K562 (cell line): ENCODE data around the gene SMIM13. TPM values are rescaled to one million over a fixed set of nuclear protein-coding genes. Genes with fewer than 3 reads are reported as not detected.
A peak's percentile ranks its signal among the peaks of the same experiment; 100 is the strongest.

Experiments
- ATAC-seq: fragments of 200-7000 bp; cut with Tn5 transposase; 3 replicates; pipeline ENCODE4 v1.9.1; 2020; ENCODE audit warnings: moderate library complexity
- BruUV-seq: library from RNA; stranded (reverse); fragments of 400-500 nt; replicated peaks from 2 replicates; lab custom pipeline; 2021; lab: Mats Ljungman, UMichigan
- CTCF ChIA-PET: fragments of 300-600 bp; formaldehyde crosslinking; extraction: SDS; loops from one replicate; lab custom pipeline; 2021; ENCODE audit warnings: low intra/inter-chr PET ratio; lab: Yijun Ruan, JAX
- POLR2A ChIA-PET: fragments of 300-600, 350-650 bp; sonication (Branson Sonifier 250); formaldehyde crosslinking; extraction: SDS; loops from one replicate; lab custom pipeline; 2021; ENCODE audit warnings: antibody characterized with exemption, inconsistent platforms; lab: Yijun Ruan, JAX
- DNase-seq, 4 experiments: peaks; one replicate each; pipeline versions ENCODE4 v3.0.0 to v3.0.0-alpha.2; 2011 to 2018; ENCODE audit warnings: low spot score in 3 of 4, mixed read lengths in 3 of 4; ENCODE audit errors: extremely low read depth in 1 of 4
- FAIRE-seq: peaks from 2 replicates; lab custom pipeline; 2011; peaks lifted over from hg19 to GRCh38; lab: Jason Lieb, UNC
- H2AFZ ChIP-seq: 2 replicates; pipeline ENCODE4 v1.6.0; 2011; ENCODE audit warnings: low read depth, low read length, control low read depth, inconsistent platforms
- H3K27ac ChIP-seq: fragments of 200-600 bp; 3 replicates; pipeline ENCODE4 v1.8.0; 2011; ENCODE audit warnings: low read depth, mild to moderate bottlenecking, control low read depth, inconsistent platforms, low read length, moderate library complexity, mixed read lengths; ENCODE audit errors: extremely low read depth
- H3K27me3 ChIP-seq, 2 experiments: fragments of 300-600 bp in 1 of 2; 2 replicates in 1 of 2; 3 replicates in 1 of 2; pipeline versions ENCODE4 v1.6.0 to v1.8.0; 2011; ENCODE audit warnings: inconsistent platforms in 2 of 2, low read length in 2 of 2, mild to moderate bottlenecking in 1 of 2, mixed read lengths in 1 of 2, moderate library complexity in 1 of 2; ENCODE audit not compliant: control insufficient read depth in 2 of 2, insufficient read depth in 2 of 2
- H3K36me3 ChIP-seq: fragments of 300-600 bp; 3 replicates; pipeline ENCODE4 v1.8.0; 2011; ENCODE audit warnings: mild to moderate bottlenecking, low read length, inconsistent platforms; ENCODE audit not compliant: control insufficient read depth, insufficient read depth
- H3K4me1 ChIP-seq, 2 experiments: fragments of 200-600 bp in 1 of 2; replicated peaks in 1 of 2; 2 replicates in 1 of 2; 3 replicates in 1 of 2; pipeline versions ENCODE4 v1.5.1 to v1.8.0; 2011; ENCODE audit warnings: inconsistent platforms in 2 of 2, low read length in 2 of 2, mild to moderate bottlenecking in 1 of 2, mixed read lengths in 1 of 2, moderate library complexity in 1 of 2; ENCODE audit not compliant: control insufficient read depth in 2 of 2, insufficient read depth in 2 of 2
- H3K4me2 ChIP-seq: 2 replicates; pipeline ENCODE4 v1.6.1; 2011; ENCODE audit warnings: low read length, control low read depth, inconsistent platforms, mixed read lengths; ENCODE audit not compliant: insufficient read depth
- H3K4me3 ChIP-seq: fragments of 200-600 bp; sonication (generic), shearing (Covaris generic); 2 replicates; pipeline ENCODE4 v1.5.1; 2016; ENCODE audit warnings: control low read depth, inconsistent platforms
- H3K79me2 ChIP-seq: fragments of 200-600 bp; 3 replicates; pipeline ENCODE4 v1.8.0; 2011; ENCODE audit warnings: low read length, inconsistent platforms; ENCODE audit not compliant: control insufficient read depth, insufficient read depth
- H3K9ac ChIP-seq, 2 experiments: 2 replicates each; pipeline versions ENCODE4 v1.6.0 to v1.6.1; 2011; ENCODE audit warnings: low read depth in 2 of 2, low read length in 2 of 2, control low read depth in 1 of 2, inconsistent platforms in 1 of 2, mild to moderate bottlenecking in 1 of 2, mixed read lengths in 1 of 2; ENCODE audit not compliant: insufficient read depth in 1 of 2
- H3K9me1 ChIP-seq: one replicate; pipeline ENCODE4 v1.6.0; 2011; ENCODE audit warnings: inconsistent platforms, mild to moderate bottlenecking, low read length, moderate library complexity; ENCODE audit not compliant: control insufficient read depth, insufficient read depth
- H3K9me3 ChIP-seq: replicated peaks from 2 replicates; pipeline ENCODE4 v1.5.1; 2011; ENCODE audit warnings: low read depth, low read length, inconsistent platforms; ENCODE audit not compliant: control insufficient read depth, insufficient read depth
- H4K20me1 ChIP-seq: replicated peaks from 2 replicates; pipeline ENCODE4 v1.6.1; 2011; ENCODE audit warnings: low read length, inconsistent platforms, mixed read lengths; ENCODE audit not compliant: control insufficient read depth, insufficient read depth
- KAT8 ChIP-seq: fragments of 450-650 bp; IDR thresholded peaks from 2 replicates; pipeline ENCODE4 v1.6.1; 2016; ENCODE audit warnings: low read depth, mild to moderate bottlenecking
- RB1 ChIP-seq: fragments of 450-650 bp; IDR thresholded peaks from 2 replicates; pipeline ENCODE4 v1.6.1; 2017; ENCODE audit warnings: low read depth, mild to moderate bottlenecking
- SMC3 ChIP-seq: conservative IDR thresholded peaks from 2 replicates; pipeline ENCODE4 v1.6.1; 2011; ENCODE audit warnings: low read depth, low read length, improper control_type of control experiment; ENCODE audit not compliant: insufficient read depth
- SPI1 ChIP-seq: IDR thresholded peaks from 2 replicates; pipeline ENCODE4 v1.6.1; 2011; ENCODE audit warnings: low read depth, low read length, control low read depth, borderline replicate concordance
- STAG1 ChIP-seq: sonication (generic); formaldehyde crosslinking; IDR thresholded peaks from 2 replicates; pipeline ENCODE4 v1.5.0; 2020; ENCODE audit warnings: missing genetic modification reagents, borderline replicate concordance
- ZFP36 ChIP-seq: fragments of 150-350 bp; IDR thresholded peaks from 2 replicates; pipeline ENCODE4 v1.6.1; 2018; ENCODE audit warnings: low read length, low read depth; ENCODE audit not compliant: partially characterized antibody
- WGBS: fragments of 100-300 bp; shearing (Covaris generic); methylation state at CpG from one replicate; pipeline ENCODE4 v1.1.6; 2016; ENCODE audit warnings: low coverage, mixed read lengths; ENCODE audit not compliant: insufficient coverage; ENCODE audit errors: missing lambda C conversion rate; 5-methylcytosine and 5-hydroxymethylcytosine counted together
- in situ Hi-C: fragments of 300-500 bp; cut with MboI; formaldehyde crosslinking; loops from 4 replicates; pipeline ENCODE4 v1.15.0; 2018; ENCODE audit warnings: inconsistent platforms, mixed read lengths
- intact Hi-C: fragments of 100-400 bp; cut with micrococcal nuclease; formaldehyde crosslinking; loops from 2 replicates; pipeline ENCODE4 v1.14.2; 2022
- polyA plus RNA-seq, 8 experiments: library from polyadenylated mRNA; depleted of rRNA in 4 of 8; stranded (reverse) in 5 of 8; unstranded in 3 of 8; fragments of >200 nt; fragmentation: Nextera tagmentation in 2 of 8; fragmentation: Illumina TruSeq in 1 of 8; extraction: Ambion mirVana in 2 of 8; extraction: Trizol in 1 of 8; gene quantifications; 2 replicates each; pipeline versions ENCODE4 v1.2.1 to v1.2.3, GENCODE V29; 2011 to 2014; ENCODE audit warnings: inconsistent platforms in 1 of 8, missing spikeins in 1 of 8
- total RNA-seq, 7 experiments: library from RNA; depleted of rRNA in 6 of 7; stranded (reverse); fragments of >200 nt in 6 of 7; fragmentation: Illumina TruSeq in 2 of 7; extraction: Trizol in 2 of 7; gene quantifications; 2 replicates each; pipeline versions ENCODE4 v1.2.1 to v1.2.3, GENCODE V29; 2011 to 2021; ENCODE audit warnings: low replicate concordance in 1 of 7
- TF ChIP-seq, protein P1 (sequence below): sonication (generic); formaldehyde crosslinking; IDR thresholded peaks from 2 replicates; pipeline ENCODE4 v1.4.0; 2020; ENCODE audit warnings: mild to moderate bottlenecking, missing genetic modification reagents

SMIM13 gene
- total and polyA plus RNA-seq, 9 of the 15 experiments (the other 6 are each of a cell fraction or from before 2014, with no cell fraction given), result 5.5 to 24.8 (median 11.7) TPM

DNA sequence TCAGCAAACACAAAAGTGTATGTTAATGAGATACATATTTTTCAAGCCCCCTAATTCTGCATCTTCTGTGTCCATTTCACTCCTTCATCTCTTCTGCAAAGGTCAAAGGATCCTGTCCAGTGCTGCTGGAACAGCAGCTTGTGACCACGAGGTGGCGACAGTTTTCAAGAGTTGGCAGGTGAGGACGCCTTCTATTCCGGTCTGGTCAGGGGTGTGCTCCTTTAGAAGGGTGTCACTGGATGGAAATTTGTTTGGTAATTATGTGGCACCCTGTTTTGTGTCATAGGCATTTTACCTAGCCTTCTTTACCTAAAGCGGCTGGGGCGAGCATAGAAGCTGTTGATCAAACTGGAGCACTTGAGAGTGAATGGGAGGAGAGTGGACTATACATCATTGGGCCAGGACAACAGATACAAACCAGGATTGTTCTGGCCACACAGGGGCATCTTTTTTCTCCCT is 50.8 kb downstream of the SMIM13 start (continued):
- peak; percentile 23; the same call in 1 of the 2 replicates for TF ChIP-seq RB1
- peak; percentile 44; the same call in 1 of the 2 replicates for TF ChIP-seq STAG1 (CRISPR knock-in tag)
- TF ChIP-seq KAT8, result no peak
- TF ChIP-seq SPI1, result no peak
- TF ChIP-seq SMC3, result peak; percentile 92

GRCh38 chr6:11146117-11146826 is 52.6 kb downstream of the SMIM13 start:
- H3K4me1 ChIP-seq, result peaks cover 0 to 8% of the 10 kb centered on the region in 2 experiments; a peak in 3 of 5 replicates
- no peaks in the 10 kb centered on the region for H3K9me3 ChIP-seq
- no peaks in the 10 kb centered on the region for H3K79me2 ChIP-seq
- in situ Hi-C loops, result no loop called here
- BruUV-seq, result no TSS peak
- H3K4me2 ChIP-seq, result no peak overlapping the region
- DNase-seq (no peak), FAIRE-seq (no peak)
- H3K9ac ChIP-seq, result no peak overlapping the region
- 13% methylated on average over 4 of the region's 4 CpGs for WGBS
- no peak overlapping the region for H3K4me3 ChIP-seq
- no peak overlapping the region for H3K27ac ChIP-seq
- H4K20me1 ChIP-seq, result no peaks in the 10 kb centered on the region
- CTCF ChIA-PET, result interaction anchor here (3.5 kb wide), 1 partner anchor 349 kb away, joined by 68 read pairs; no protein-coding TSS in a partner anchor
- TF ChIP-seq, protein P1, sequence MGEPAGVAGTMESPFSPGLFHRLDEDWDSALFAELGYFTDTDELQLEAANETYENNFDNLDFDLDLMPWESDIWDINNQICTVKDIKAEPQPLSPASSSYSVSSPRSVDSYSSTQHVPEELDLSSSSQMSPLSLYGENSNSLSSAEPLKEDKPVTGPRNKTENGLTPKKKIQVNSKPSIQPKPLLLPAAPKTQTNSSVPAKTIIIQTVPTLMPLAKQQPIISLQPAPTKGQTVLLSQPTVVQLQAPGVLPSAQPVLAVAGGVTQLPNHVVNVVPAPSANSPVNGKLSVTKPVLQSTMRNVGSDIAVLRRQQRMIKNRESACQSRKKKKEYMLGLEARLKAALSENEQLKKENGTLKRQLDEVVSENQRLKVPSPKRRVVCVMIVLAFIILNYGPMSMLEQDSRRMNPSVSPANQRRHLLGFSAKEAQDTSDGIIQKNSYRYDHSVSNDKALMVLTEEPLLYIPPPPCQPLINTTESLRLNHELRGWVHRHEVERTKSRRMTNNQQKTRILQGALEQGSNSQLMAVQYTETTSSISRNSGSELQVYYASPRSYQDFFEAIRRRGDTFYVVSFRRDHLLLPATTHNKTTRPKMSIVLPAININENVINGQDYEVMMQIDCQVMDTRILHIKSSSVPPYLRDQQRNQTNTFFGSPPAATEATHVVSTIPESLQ, result no peak
- peak; percentile 20 for TF ChIP-seq ZFP36
- TF ChIP-seq, all 486 proteins: peak for 1
- H2AFZ ChIP-seq, result no peak overlapping the region
- H3K27me3 ChIP-seq, result peaks cover 0 to 17% of the 10 kb centered on the region in 2 experiments; a peak in 2 of 5 replicates
- ATAC-seq, result no peak
- intact Hi-C loops, result loop anchor here (10.0 kb wide), 1 partner anchor 191 kb away; no protein-coding TSS in a partner anchor
- POLR2A ChIA-PET, result no interaction called here
- no peaks in the 10 kb centered on the region for H3K36me3 ChIP-seq
- H3K9me1 ChIP-seq, result no peaks in the 10 kb centered on the region
